ENCODE results near the gene HSBP1L1.
A peak's percentile ranks its signal among the peaks of the same experiment; 100 is the strongest.

Gene HSBP1L1

DNA sequence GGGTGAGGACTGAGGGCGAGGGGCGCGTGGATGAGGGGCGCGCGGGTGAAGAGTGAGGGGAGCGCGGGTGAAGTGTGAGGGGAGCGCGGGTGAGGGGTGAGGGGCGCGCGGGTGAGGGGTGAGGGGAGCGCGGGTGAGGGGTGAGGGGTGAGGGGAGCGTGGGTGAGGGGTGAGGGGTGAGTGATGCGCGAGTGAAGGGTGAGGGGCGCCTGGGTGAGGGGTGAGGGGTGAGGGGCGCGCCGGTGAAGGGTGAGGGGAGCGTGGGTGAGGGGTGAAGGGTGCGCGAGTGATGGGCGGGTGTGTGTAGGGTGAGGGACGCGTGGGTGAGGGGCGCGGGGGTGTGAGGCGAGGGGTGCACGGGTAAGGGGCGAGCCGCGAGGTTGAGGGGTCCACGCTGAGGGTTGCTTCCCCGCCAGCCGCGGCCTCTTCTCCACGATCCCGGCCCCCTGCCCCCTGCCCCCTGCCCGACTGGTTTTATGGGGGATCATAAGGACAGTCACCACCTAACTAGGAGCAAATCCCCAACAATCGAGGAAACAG lies 11.9 kb upstream of the HSBP1L1 start:
- peak overlapping the region; percentile 43 for H3K4me3 ChIP-seq (ENCODE audit: low read depth, low read length)
- no peaks in the 10 kb centered on the region for H3K9me3 ChIP-seq (ENCODE audit: control insufficient read depth, insufficient read depth, low read depth, low read length)
- ChIA-PET POLR2A (interaction anchor here (1.2 kb wide), 1 partner anchor 9 kb away, joined by 3 read pairs; no protein-coding TSS in a partner anchor), CTCF (no interaction called here)
- H3K36me3 ChIP-seq (ENCODE audit: control insufficient read depth in 2 of 2, insufficient read depth in 1 of 2, low read length in 2 of 2): peaks cover 11 to 18% of the 10 kb centered on the region in 2 experiments; a peak in 2 of 3 replicates
- peaks cover 8% of the 10 kb centered on the region for H3K4me1 ChIP-seq (ENCODE audit: control insufficient read depth, insufficient read depth, low read length)
- H3K27ac ChIP-seq (ENCODE audit: extremely low read depth, low read depth, low read length): peak overlapping the region; percentile 71; the same call in 1 of the 2 replicates
- TF ChIP-seq, protein P1, sequence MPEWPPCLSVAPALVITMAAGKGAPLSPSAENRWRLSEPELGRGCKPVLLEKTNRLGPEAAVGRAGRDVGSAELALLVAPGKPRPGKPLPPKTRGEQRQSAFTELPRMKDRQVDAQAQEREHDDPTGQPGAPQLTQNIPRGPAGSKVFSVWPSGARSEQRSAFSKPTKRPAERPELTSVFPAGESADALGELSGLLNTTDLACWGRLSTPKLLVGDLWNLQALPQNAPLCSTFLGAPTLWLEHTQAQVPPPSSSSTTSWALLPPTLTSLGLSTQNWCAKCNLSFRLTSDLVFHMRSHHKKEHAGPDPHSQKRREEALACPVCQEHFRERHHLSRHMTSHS (tag by site-specific recombination; IDR thresholded peaks at IDR 0.05): no peak
- TF ChIP-seq ZNF138 (tag by site-specific recombination; IDR thresholded peaks at IDR 0.05; ENCODE audit: borderline replicate concordance): no peak

DNA sequence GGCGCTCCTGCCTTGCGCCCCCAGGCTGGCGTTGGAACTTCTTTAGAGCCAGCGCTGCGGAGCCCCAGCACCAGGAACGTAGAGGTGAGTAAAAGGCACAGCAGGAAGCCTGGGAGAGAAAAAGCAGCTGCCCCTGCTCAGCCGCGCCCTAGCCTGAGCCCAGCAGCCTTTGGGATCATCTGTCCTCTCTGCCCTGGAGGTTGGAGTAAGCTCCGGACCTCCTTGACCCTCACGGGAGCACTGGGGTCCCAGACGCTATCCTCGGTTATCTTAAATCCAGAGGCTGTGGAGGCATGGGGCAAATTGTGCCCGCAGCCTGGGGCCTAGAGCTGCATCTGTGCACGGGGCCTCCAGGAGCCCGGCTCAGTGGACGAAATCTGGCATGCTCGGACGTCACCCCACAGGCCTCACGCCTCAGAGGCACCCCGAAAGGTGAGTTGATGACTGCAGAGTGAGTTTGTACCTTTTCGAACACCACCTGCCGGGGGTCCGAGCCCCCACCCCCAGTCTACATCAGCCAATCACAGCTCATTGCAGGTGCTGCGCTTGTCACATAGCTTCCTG lies 11.4 kb upstream of the HSBP1L1 start:
- POLR2A ChIA-PET: interaction anchor here (0.6 to 1.2 kb wide), 3 partner anchors 9 to 34 kb away, joined by 3 read pairs; no protein-coding TSS in a partner anchor
- TF ChIP-seq HOXC10 (CRISPR knock-in tag; IDR thresholded peaks at IDR 0.05) (no peak), ZNF366 (tag by site-specific recombination; conservative IDR thresholded peaks at IDR 0.05) (no peak), ZNF37A (tag by site-specific recombination; IDR thresholded peaks at IDR 0.05) (no peak)
- H3K36me3 ChIP-seq (ENCODE audit: control insufficient read depth in 2 of 2, insufficient read depth in 1 of 2, low read length in 2 of 2): peaks cover 11 to 14% of the 10 kb centered on the region in 2 experiments; a peak in 2 of 3 replicates
- no peak overlapping the region for H3K4me3 ChIP-seq (ENCODE audit: low read depth, low read length)
- CTCF ChIA-PET: no interaction called here
- 0 out of 2 replicates have a peak overlapping the region, but pooled peaks have one; percentile 31 for H3K27ac ChIP-seq (ENCODE audit: extremely low read depth, low read depth, low read length)
- H3K9me3 ChIP-seq (ENCODE audit: control insufficient read depth, insufficient read depth, low read depth, low read length): no peaks in the 10 kb centered on the region
- peaks cover 8% of the 10 kb centered on the region for H3K4me1 ChIP-seq (ENCODE audit: control insufficient read depth, insufficient read depth, low read length)

DNA sequence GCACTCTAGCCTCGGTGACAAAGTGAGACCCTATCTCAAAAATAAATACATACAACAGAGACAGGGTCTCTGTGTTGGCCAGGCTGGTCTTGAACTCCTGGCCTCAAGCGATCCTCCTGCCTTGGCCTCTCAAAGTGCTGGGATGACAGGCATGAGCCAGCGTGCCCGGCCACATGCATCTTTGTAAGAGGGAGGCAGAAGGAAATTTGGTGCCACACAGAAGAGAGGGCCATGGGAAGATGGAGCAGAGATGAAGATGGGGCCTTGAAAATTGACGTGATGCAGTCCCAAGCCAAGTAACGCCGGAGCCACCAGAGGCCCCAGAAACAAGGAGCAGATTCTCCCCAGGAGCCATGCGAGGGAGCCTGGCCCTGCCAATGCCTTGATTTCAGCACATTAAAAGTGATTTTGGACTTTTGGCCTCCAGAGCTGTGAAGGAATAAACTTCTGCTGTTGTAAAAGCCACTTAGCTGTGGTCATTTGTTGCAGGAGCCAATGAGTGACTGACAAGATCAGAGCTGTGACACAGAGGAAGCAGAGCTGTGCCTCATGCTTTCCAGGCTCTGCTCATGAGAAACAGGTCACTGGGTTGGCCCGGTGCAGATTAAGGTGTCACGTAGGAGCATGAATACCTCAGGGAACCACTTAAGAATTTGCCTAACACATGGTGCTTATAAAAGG lies 10.3 kb upstream of the HSBP1L1 start:
- Histone ChIP-seq H3K27ac (ENCODE audit: extremely low read depth, low read depth, low read length) (no peak overlapping the region), H3K9me3 (ENCODE audit: control insufficient read depth, insufficient read depth, low read depth, low read length) (no peaks in the 10 kb centered on the region), H3K36me3 (ENCODE audit: control insufficient read depth in 2 of 2, insufficient read depth in 1 of 2, low read length in 2 of 2) (peaks cover 4 to 7% of the 10 kb centered on the region in 2 experiments; a peak in 2 of 3 replicates), H3K4me1 (ENCODE audit: control insufficient read depth, insufficient read depth, low read length) (peaks cover 8% of the 10 kb centered on the region), H3K4me3 (ENCODE audit: low read depth, low read length) (no peak overlapping the region)
- ChIA-PET CTCF (interaction anchor here (0.6 kb wide), 1 partner anchor 157 kb away, joined by 4 read pairs; no protein-coding TSS in a partner anchor), POLR2A (interaction anchor here (1.0 to 1.2 kb wide), 2 partner anchors 8 to 33 kb away, joined by 3 read pairs; no protein-coding TSS in a partner anchor)
- no peak for TF ChIP-seq ZNF621 (tag by site-specific recombination; IDR thresholded peaks at IDR 0.05)
- TF ChIP-seq, protein P2, sequence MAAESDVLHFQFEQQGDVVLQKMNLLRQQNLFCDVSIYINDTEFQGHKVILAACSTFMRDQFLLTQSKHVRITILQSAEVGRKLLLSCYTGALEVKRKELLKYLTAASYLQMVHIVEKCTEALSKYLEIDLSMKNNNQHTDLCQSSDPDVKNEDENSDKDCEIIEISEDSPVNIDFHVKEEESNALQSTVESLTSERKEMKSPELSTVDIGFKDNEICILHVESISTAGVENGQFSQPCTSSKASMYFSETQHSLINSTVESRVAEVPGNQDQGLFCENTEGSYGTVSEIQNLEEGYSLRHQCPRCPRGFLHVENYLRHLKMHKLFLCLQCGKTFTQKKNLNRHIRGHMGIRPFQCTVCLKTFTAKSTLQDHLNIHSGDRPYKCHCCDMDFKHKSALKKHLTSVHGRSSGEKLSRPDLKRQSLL (tag by site-specific recombination; IDR thresholded peaks at IDR 0.05): peak; percentile 38; the same call in 1 of the 2 replicates

DNA sequence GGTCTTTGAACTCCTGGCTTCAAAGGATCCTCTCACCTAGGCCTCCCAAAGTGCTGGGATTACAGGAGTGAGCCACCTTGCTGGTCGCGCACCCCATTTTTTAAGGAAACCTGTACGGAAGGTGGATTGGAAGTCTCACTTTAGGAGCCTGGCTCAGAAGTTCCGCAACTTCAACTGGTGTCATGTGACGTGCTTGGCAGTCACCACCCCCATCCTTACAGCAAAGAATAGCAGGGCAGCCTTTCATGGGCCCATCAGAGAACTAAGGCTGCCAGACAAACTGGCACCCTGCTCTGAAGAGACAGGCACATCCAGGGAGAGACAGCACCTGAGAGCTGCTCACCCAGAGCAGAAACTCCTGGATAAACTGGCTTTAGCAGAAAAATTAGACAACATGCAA lies 9.7 kb upstream of the HSBP1L1 start:
- Histone ChIP-seq H3K9me3 (ENCODE audit: control insufficient read depth, insufficient read depth, low read depth, low read length) (no peaks in the 10 kb centered on the region), H3K27ac (ENCODE audit: extremely low read depth, low read depth, low read length) (no peak overlapping the region), H3K36me3 (ENCODE audit: control insufficient read depth in 2 of 2, insufficient read depth in 1 of 2, low read length in 2 of 2) (peaks cover 0 to 3% of the 10 kb centered on the region in 2 experiments; a peak in 1 of 3 replicates), H3K4me3 (ENCODE audit: low read depth, low read length) (no peak overlapping the region), H3K4me1 (ENCODE audit: control insufficient read depth, insufficient read depth, low read length) (peaks cover 11% of the 10 kb centered on the region)
- TF ChIP-seq ZNF473 (tag by site-specific recombination; IDR thresholded peaks at IDR 0.05) (no peak), ZFHX2 (tag by site-specific recombination; conservative IDR thresholded peaks at IDR 0.05) (no peak), ZNF600 (tag by site-specific recombination; IDR thresholded peaks at IDR 0.05) (0 out of 2 replicates have a peak, but pooled peaks have one; percentile 11), ZBTB7A (tag by site-specific recombination; IDR thresholded peaks at IDR 0.05; ENCODE audit: low read depth) (no peak), ZNF266 (tag by site-specific recombination; IDR thresholded peaks at IDR 0.05; ENCODE audit: low read depth) (no peak)
- TF ChIP-seq, protein P3, sequence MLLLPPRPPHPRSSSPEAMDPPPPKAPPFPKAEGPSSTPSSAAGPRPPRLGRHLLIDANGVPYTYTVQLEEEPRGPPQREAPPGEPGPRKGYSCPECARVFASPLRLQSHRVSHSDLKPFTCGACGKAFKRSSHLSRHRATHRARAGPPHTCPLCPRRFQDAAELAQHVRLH (tag by site-specific recombination; IDR thresholded peaks at IDR 0.05): no peak
- CTCF ChIA-PET: interaction anchor here (0.6 kb wide), 1 partner anchor 157 kb away, joined by 4 read pairs; no protein-coding TSS in a partner anchor
- POLR2A ChIA-PET: no interaction called here

Measured in HEK293 (cell line).